DOHH2 (cell line): ENCODE data around the gene RRP7A.
A peak's percentile ranks its signal among the peaks of the same experiment; 100 is the strongest.
"Not testable (repeated sequence)": the region's sequence is repeated elsewhere in the genome, so short reads cannot be mapped to it uniquely, and the experiment has no call there.

Source experiments
- H3F3A ChIP-seq: fragments of 200-600 bp; sonication (generic), shearing (Covaris generic); 2 replicates; pipeline ENCODE4 v1.6.0; 2016; ENCODE audit warnings: antibody characterized with exemption, mild to moderate bottlenecking; ENCODE audit not compliant: control insufficient read depth, insufficient read depth
- H3K27ac ChIP-seq: fragments of 200-600 bp; sonication (generic); 2 replicates; pipeline ENCODE4 v1.5.1; 2014; ENCODE audit warnings: low read depth, mild to moderate bottlenecking, low read length, moderate library complexity
- H3K27me3 ChIP-seq: fragments of 200-600 bp; sonication (generic); 2 replicates; pipeline ENCODE4 v1.6.1; 2014; ENCODE audit warnings: mild to moderate bottlenecking, low read length, mixed read lengths; ENCODE audit not compliant: control insufficient read depth
- H3K36me3 ChIP-seq: fragments of 200-600 bp; sonication (generic); 2 replicates; pipeline ENCODE4 v1.6.1; 2014; ENCODE audit warnings: mild to moderate bottlenecking, low read length, moderate library complexity, mixed read lengths; ENCODE audit not compliant: control insufficient read depth
- H3K4me1 ChIP-seq: fragments of 200-600 bp; sonication (generic); 2 replicates; pipeline ENCODE4 v1.6.1; 2014; ENCODE audit warnings: mild to moderate bottlenecking, low read length, mixed read lengths; ENCODE audit not compliant: control insufficient read depth
- H3K4me2 ChIP-seq: fragments of 200-600 bp; sonication (generic); 2 replicates; pipeline ENCODE4 v1.6.0; 2014; ENCODE audit warnings: mild to moderate bottlenecking, low read length, moderate library complexity
- H3K4me3 ChIP-seq: fragments of 200-600 bp; sonication (generic); 2 replicates; pipeline ENCODE4 v1.5.1; 2014; ENCODE audit warnings: mild to moderate bottlenecking, low read length, mixed read lengths
- H3K79me2 ChIP-seq: fragments of 200-600 bp; sonication (generic); 2 replicates; pipeline ENCODE4 v1.6.1; 2014; ENCODE audit warnings: mild to moderate bottlenecking, low read length, mixed read lengths; ENCODE audit not compliant: control insufficient read depth
- H3K9me2 ChIP-seq: fragments of 200-600 bp; sonication (generic); replicated peaks from 2 replicates; pipeline ENCODE4 v1.6.1; 2014; ENCODE audit warnings: mild to moderate bottlenecking, low read length, mixed read lengths; ENCODE audit not compliant: control insufficient read depth
- H3K9me3 ChIP-seq: fragments of 200-600 bp; sonication (generic); 2 replicates; pipeline ENCODE4 v1.6.1; 2014; ENCODE audit warnings: antibody characterized with exemption, low read length, mixed read lengths; ENCODE audit not compliant: control insufficient read depth, insufficient read depth
- H4K20me1 ChIP-seq: fragments of 200-600 bp; sonication (generic); 2 replicates; pipeline ENCODE4 v1.6.0; 2014; ENCODE audit warnings: low read depth, mild to moderate bottlenecking, antibody characterized with exemption, low read length, moderate library complexity; ENCODE audit not compliant: control insufficient read depth, insufficient read depth
- EZH2phosphoT487 ChIP-seq: fragments of 200-600 bp; sonication (generic); IDR thresholded peaks from 2 replicates; pipeline ENCODE4 v1.6.1; 2017; ENCODE audit warnings: borderline replicate concordance, mild to moderate bottlenecking, antibody characterized with exemption, low read length, moderate library complexity, mixed read lengths
- TF ChIP-seq, protein P1 (sequence below): fragments of 200-600 bp; sonication (generic); IDR thresholded peaks from one replicate; pipeline ENCODE4 v1.5.1; 2014; ENCODE audit warnings: antibody characterized with exemption, mild to moderate bottlenecking, low read depth, low read length; ENCODE audit not compliant: poor library complexity, severe bottlenecking

Gene RRP7A

DNA sequence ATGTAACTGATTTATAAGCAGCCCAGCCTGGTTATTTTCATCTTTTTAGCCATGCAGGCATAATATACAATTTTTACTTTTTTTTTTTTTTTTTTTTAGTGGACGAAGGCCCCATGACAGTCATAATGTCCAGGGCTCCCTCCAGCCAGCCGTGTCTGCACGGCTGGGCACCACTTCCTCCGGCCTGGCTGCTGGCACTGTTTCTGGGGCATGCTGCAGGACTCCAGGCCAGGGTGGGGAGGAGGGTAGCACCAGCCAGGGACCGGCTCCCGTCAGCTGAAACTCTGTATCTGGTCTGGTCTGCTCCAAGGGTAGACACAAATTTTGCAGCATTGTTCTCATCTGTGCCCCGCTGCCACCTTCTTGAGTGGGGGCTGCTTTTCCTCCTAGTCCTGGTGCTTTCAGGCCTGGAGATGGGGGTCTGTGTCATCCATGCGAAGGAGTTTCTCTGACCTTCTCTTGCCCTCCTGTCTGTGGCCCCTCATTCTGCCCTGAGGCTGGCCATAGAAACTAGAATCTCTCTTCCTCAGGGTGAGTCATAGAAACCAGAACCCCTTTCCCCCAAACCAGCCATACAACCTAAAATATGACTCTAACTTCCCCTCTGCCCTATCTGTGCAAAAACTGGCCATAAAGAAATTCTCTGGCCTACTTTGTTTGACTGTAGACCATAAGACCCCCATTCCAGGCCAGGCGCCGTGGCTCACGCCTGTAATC, 9.2 kb upstream of the RRP7A start:
- TF ChIP-seq, protein P1, sequence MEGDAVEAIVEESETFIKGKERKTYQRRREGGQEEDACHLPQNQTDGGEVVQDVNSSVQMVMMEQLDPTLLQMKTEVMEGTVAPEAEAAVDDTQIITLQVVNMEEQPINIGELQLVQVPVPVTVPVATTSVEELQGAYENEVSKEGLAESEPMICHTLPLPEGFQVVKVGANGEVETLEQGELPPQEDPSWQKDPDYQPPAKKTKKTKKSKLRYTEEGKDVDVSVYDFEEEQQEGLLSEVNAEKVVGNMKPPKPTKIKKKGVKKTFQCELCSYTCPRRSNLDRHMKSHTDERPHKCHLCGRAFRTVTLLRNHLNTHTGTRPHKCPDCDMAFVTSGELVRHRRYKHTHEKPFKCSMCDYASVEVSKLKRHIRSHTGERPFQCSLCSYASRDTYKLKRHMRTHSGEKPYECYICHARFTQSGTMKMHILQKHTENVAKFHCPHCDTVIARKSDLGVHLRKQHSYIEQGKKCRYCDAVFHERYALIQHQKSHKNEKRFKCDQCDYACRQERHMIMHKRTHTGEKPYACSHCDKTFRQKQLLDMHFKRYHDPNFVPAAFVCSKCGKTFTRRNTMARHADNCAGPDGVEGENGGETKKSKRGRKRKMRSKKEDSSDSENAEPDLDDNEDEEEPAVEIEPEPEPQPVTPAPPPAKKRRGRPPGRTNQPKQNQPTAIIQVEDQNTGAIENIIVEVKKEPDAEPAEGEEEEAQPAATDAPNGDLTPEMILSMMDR: no peak
- TF ChIP-seq EZH2phosphoT487: no peak

DNA sequence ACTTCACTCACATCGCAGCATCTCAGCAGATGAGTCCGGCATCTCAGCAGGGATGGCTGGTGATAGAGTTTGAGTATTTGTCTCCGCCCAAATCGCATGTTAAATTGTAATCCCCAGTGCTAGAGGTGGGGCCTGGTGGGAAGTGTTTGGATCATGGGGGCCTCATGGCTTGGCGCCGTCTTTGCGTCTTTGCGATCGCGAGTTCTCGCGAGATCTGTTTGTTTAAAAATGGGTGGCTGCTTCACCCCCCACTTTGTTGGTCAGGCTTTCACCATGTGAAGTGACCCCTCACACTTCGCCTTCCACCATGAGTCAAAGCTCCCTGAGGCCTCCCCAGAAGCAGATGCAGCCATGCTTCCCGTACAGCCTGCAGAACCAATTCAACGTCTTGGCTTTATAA, 3.0 kb upstream of the RRP7A start:
- Histone ChIP-seq H3K9me3 (no peaks in the 10 kb centered on the region), H3K9me2 (no peaks in the 10 kb centered on the region), H3K4me2 (no peak overlapping the region), H3F3A (no peaks in the 10 kb centered on the region), H3K27me3 (no peaks in the 10 kb centered on the region), H3K79me2 (peaks cover 28% of the 10 kb centered on the region), H4K20me1 (no peaks in the 10 kb centered on the region), H3K4me1 (peaks cover 17% of the 10 kb centered on the region), H3K36me3 (peaks cover 16% of the 10 kb centered on the region), H3K4me3 (no peak overlapping the region), H3K27ac (no peak overlapping the region)
- TF ChIP-seq, protein P1: no peak
- no peak for TF ChIP-seq EZH2phosphoT487

More for the DNA sequence above, 9.2 kb upstream of the RRP7A start:
- Histone ChIP-seq H3K27me3 (no peaks in the 10 kb centered on the region), H3K4me2 (no peak overlapping the region), H3F3A (peaks cover 11% of the 10 kb centered on the region), H3K9me2 (no peaks in the 10 kb centered on the region), H3K79me2 (no peaks in the 10 kb centered on the region), H3K27ac (no peak overlapping the region), H3K36me3 (no peaks in the 10 kb centered on the region), H3K4me1 (peaks cover 47% of the 10 kb centered on the region), H3K4me3 (no peak overlapping the region), H3K9me3 (no peaks in the 10 kb centered on the region), H4K20me1 (no peaks in the 10 kb centered on the region)

DNA sequence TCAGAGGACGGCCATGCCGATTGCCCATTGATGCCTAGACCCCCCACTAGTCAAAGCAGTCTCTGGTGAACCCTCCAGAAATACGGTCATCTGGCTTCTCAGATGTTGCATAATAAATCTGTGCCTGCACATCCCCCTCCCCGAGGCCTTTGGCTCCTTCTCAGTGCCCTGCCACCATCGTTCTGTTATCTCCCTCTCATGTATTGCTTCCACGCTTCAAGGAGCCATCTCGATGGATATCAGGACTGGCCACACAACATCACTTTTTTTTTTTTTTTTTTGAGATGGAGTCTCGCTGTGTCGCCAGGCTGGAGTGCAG, 1.6 kb upstream of the RRP7A start:
- Histone ChIP-seq H3K79me2 (peaks cover 41% of the 10 kb centered on the region), H3K27me3 (no peaks in the 10 kb centered on the region), H3K9me2 (no peaks in the 10 kb centered on the region), H3K27ac (no peak overlapping the region), H3K9me3 (no peaks in the 10 kb centered on the region), H3F3A (peaks cover 4% of the 10 kb centered on the region), H3K4me2 (no peak overlapping the region), H3K4me1 (peaks cover 24% of the 10 kb centered on the region), H3K4me3 (no peak overlapping the region), H4K20me1 (peaks cover 3% of the 10 kb centered on the region), H3K36me3 (peaks cover 29% of the 10 kb centered on the region)
- TF ChIP-seq EZH2phosphoT487: no peak
- TF ChIP-seq, protein P1: no peak

DNA sequence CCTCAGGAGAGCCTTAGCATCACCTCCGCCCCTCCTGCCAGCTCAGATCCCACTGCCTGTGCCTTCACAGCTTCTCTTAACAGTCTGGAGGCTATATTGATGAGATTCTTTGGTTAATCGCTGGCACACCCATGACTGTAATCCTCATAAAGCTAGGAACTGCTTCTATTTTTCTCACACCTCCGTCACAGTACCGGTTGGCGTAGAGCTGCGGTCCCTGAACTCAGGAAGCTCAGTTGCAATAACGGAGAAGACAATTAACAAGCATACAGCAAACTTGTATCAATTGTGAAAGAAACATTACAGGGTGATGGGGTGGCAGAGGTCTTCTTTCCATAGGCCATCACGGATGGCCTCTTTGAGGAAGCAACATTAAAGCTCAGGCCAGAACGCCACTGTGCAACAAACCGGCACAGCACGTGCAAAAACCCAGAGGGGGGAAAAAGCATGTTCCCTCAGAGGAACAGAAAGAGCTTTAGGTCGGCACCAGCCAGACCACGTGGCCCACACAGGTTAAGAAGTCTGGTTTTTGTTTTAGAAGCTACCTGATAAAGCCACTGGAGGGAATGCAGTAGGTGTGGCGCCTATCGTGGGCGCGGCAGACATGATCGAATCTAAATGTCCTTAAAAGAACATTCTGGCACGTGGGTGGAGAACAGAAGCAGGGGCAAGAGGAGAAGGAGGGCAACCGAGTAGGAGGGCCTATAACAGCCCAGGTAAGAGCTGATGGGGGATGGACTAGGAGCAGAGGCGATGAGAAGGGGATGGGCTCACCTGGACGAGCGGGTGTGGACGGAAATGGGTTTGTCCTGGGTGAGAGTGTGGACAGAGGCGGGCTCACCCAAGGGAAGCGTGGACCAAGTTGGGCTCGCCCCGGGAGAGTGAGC, 715 bp downstream of the RRP7A start:
- not testable (repeated sequence) for H3F3A ChIP-seq, H3K27me3 ChIP-seq, H4K20me1 ChIP-seq, H3K9me2 ChIP-seq, H3K9me3 ChIP-seq
- H3K4me3 ChIP-seq: peak overlapping the region; percentile 77
- peak overlapping the region; percentile 74 for H3K27ac ChIP-seq
- H3K79me2 ChIP-seq: peaks cover 52% of the 10 kb centered on the region
- peak overlapping the region; percentile 97 for H3K4me2 ChIP-seq
- peaks cover 29% of the 10 kb centered on the region for H3K4me1 ChIP-seq
- peaks cover 49% of the 10 kb centered on the region for H3K36me3 ChIP-seq

DNA sequence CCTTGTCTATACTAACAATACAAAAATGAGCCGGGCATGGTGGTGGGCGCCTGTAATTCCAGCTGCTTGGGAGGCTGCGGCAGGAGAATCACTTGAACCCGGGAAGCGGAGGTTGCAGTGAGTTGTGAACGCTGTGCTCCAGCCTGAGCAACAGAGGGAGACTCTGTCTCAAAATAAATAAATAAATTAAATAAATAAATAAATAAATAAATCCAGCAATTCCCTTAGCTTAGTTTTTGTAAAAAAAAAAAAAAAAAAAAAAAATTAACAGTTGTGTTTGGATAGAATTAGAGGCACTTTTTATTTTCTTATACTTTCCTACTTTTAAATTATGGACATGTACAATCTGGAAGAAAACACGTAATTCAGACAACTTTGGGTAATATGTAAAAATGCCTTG, 2.5 kb downstream of the RRP7A start:
- H4K20me1 ChIP-seq, H3K9me2 ChIP-seq, H3K9me3 ChIP-seq, H3K27ac ChIP-seq, H3K27me3 ChIP-seq, H3K4me3 ChIP-seq: not testable (repeated sequence)
- H3K4me2 ChIP-seq: peak overlapping the region; percentile 37
- peaks cover 29% of the 10 kb centered on the region for H3K4me1 ChIP-seq
- H3K36me3 ChIP-seq: peaks cover 59% of the 10 kb centered on the region
- peaks cover 12% of the 10 kb centered on the region for H3F3A ChIP-seq
- peaks cover 52% of the 10 kb centered on the region for H3K79me2 ChIP-seq
